Esophagus muscularis mucosa (tissue), 3 donors: ENCODE data around the gene BCL11B.

Source experiments
- EP300 ChIP-seq: sonication (generic); formaldehyde crosslinking; IDR thresholded peaks from one replicate; pipeline ENCODE4 v1.6.1; 2017; ENCODE audit warnings: antibody characterized with exemption
- TF ChIP-seq, protein P1 (sequence below), 3 experiments: fragments of 200-600 bp in 2 of 3; fragments of 450-650 bp in 1 of 3; sonication (generic) in 2 of 3; IDR thresholded peaks; one replicate each; pipeline ENCODE4 v1.5.1; 2017 to 2019; ENCODE audit warnings: antibody characterized with exemption in 3 of 3, mild to moderate bottlenecking in 2 of 3, moderate library complexity in 1 of 3

DNA sequence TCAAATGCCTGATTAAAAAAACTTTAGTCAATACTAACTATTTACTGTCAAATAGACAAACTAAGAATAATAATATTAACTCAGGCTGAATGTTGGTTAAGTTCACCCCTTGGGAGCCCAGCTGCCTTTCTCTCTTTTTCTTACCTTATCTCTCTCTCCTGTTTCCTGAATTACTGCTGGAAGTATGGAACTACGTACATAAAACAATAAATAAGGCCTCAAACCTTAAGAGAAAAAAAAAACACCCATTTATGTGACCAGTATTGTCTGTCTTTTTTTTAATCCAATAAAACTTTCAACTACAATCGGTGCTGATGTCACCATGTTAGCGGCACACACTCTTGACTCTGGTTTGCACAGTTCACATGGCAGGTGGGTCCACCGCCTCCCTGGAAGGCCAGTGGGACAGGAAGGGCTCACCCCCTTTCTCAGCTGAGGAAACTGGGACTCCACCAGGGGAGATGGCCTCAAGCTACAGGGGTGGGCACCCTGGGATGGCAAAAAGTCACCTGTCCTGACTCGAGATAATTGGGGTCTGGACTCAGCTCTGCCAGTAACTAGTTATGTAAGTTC is 21.3 kb downstream of the BCL11B start:
- TF ChIP-seq EP300 = no peak
- TF ChIP-seq, protein P1, sequence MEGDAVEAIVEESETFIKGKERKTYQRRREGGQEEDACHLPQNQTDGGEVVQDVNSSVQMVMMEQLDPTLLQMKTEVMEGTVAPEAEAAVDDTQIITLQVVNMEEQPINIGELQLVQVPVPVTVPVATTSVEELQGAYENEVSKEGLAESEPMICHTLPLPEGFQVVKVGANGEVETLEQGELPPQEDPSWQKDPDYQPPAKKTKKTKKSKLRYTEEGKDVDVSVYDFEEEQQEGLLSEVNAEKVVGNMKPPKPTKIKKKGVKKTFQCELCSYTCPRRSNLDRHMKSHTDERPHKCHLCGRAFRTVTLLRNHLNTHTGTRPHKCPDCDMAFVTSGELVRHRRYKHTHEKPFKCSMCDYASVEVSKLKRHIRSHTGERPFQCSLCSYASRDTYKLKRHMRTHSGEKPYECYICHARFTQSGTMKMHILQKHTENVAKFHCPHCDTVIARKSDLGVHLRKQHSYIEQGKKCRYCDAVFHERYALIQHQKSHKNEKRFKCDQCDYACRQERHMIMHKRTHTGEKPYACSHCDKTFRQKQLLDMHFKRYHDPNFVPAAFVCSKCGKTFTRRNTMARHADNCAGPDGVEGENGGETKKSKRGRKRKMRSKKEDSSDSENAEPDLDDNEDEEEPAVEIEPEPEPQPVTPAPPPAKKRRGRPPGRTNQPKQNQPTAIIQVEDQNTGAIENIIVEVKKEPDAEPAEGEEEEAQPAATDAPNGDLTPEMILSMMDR (IDR thresholded peaks at IDR 0.05) = no peak
